WTC11 (cell line): ENCODE results near the gene MAPK7. TPM values are rescaled to one million over a fixed set of nuclear protein-coding genes. Genes with fewer than 3 reads are reported as not detected.

Experiments used
- ATAC-seq: fragments of 200-7000 bp; cut with Tn5 transposase; 2 replicates; pipeline ENCODE4 v1.10.0; 2021; ENCODE audit warnings: mild to moderate bottlenecking, moderate library complexity
- CTCF ChIA-PET: fragments of 300-600 bp; sonication (Branson Sonifier 250); formaldehyde crosslinking; loops from one replicate; lab custom pipeline; 2021; ENCODE audit warnings: antibody characterized with exemption; lab: Charles Lee
- POLR2A ChIA-PET: fragments of 350-600 bp; sonication (Branson Sonifier 250); formaldehyde crosslinking; loops from one replicate; lab custom pipeline; 2021; ENCODE audit warnings: antibody characterized with exemption; lab: Charles Lee
- DNase-seq: peaks from one replicate; pipeline ENCODE4 v3.0.0; 2021; ENCODE audit warnings: low spot score
- H3K27ac Mint-ChIP-seq: 2 replicates; pipeline ENCODE4 v1.8.0; 2021; ENCODE audit warnings: mixed read lengths
- H3K27me3 Mint-ChIP-seq: 2 replicates; pipeline ENCODE4 v1.8.0; 2021; ENCODE audit warnings: low read depth, mild to moderate bottlenecking, moderate library complexity, mixed read lengths
- H3K36me3 Mint-ChIP-seq: 2 replicates; pipeline ENCODE4 v1.8.0; 2021; ENCODE audit warnings: mixed read lengths
- H3K4me1 Mint-ChIP-seq: 2 replicates; pipeline ENCODE4 v1.8.0; 2022; ENCODE audit warnings: mixed read lengths
- H3K4me3 Mint-ChIP-seq: 2 replicates; pipeline ENCODE4 v1.8.0; 2021; ENCODE audit warnings: mild to moderate bottlenecking, moderate library complexity, mixed read lengths
- H3K9me3 Mint-ChIP-seq: 2 replicates; pipeline ENCODE4 v1.8.0; 2021; ENCODE audit warnings: mixed read lengths
- ATF1 ChIP-seq: sonication (generic); formaldehyde crosslinking; IDR thresholded peaks from 2 replicates; pipeline ENCODE4 v1.8.1; 2023; ENCODE audit warnings: mild to moderate bottlenecking, moderate library complexity, missing genetic modification reagents
- ATF2 ChIP-seq: sonication (generic); formaldehyde crosslinking; IDR thresholded peaks from 2 replicates; pipeline ENCODE4 v1.8.1; 2022; ENCODE audit warnings: low read depth, missing genetic modification reagents, borderline replicate concordance
- ATF3 ChIP-seq: sonication (generic); formaldehyde crosslinking; conservative IDR thresholded peaks from 2 replicates; pipeline ENCODE4 v1.8.1; 2022; ENCODE audit warnings: mild to moderate bottlenecking, missing genetic modification reagents
- CDX4 ChIP-seq: fragments of 250-450 bp; sonication (Bioruptor Pico); IDR thresholded peaks from 2 replicates; pipeline ENCODE4 v1.9.0; 2021; ENCODE audit warnings: moderate library complexity, mild to moderate bottlenecking, inconsistent platforms, borderline replicate concordance
- CREB1 ChIP-seq: sonication (generic); formaldehyde crosslinking; IDR thresholded peaks from 2 replicates; pipeline ENCODE4 v1.8.0; 2023; ENCODE audit warnings: mild to moderate bottlenecking, missing genetic modification reagents
- ETV6 ChIP-seq: sonication (generic); formaldehyde crosslinking; IDR thresholded peaks from 2 replicates; pipeline ENCODE4 v1.8.1; 2022; ENCODE audit warnings: mild to moderate bottlenecking, missing genetic modification reagents
- FOXJ3 ChIP-seq: sonication (generic); formaldehyde crosslinking; IDR thresholded peaks from 2 replicates; pipeline ENCODE4 v1.9.0; 2021; ENCODE audit warnings: missing genetic modification reagents, mild to moderate bottlenecking, borderline replicate concordance
- FOXK1 ChIP-seq: sonication (generic); formaldehyde crosslinking; IDR thresholded peaks from 2 replicates; pipeline ENCODE4 v1.8.0; 2022; ENCODE audit warnings: mild to moderate bottlenecking, moderate library complexity, missing genetic modification reagents
- KAT7 ChIP-seq: sonication (generic); formaldehyde crosslinking; IDR thresholded peaks from 2 replicates; pipeline ENCODE4 v1.8.1; 2023; ENCODE audit warnings: missing genetic modification reagents, mild to moderate bottlenecking, borderline replicate concordance
- MXD4 ChIP-seq: fragments of 250-450 bp; sonication (Bioruptor Pico); IDR thresholded peaks from 2 replicates; pipeline ENCODE4 v1.8.0; 2021; ENCODE audit warnings: mild to moderate bottlenecking, moderate library complexity, borderline replicate concordance
- NFATC4 ChIP-seq: fragments of 250-450 bp; sonication (Bioruptor Pico); IDR thresholded peaks from 2 replicates; pipeline ENCODE4 v1.9.0; 2021; ENCODE audit warnings: mild to moderate bottlenecking
- SMAD3 ChIP-seq: sonication (generic); formaldehyde crosslinking; IDR thresholded peaks from 2 replicates; pipeline ENCODE4 v1.8.0; 2022; ENCODE audit warnings: missing genetic modification reagents, mild to moderate bottlenecking, borderline replicate concordance
- SP1 ChIP-seq: sonication (generic); formaldehyde crosslinking; conservative IDR thresholded peaks from 2 replicates; pipeline ENCODE4 v1.8.1; 2022; ENCODE audit warnings: missing genetic modification reagents
- TP53 ChIP-seq: sonication (generic); formaldehyde crosslinking; IDR thresholded peaks from 2 replicates; pipeline ENCODE4 v1.8.1; 2023; ENCODE audit warnings: mild to moderate bottlenecking, missing genetic modification reagents
- ZBTB21 ChIP-seq: sonication (generic); formaldehyde crosslinking; IDR thresholded peaks from 2 replicates; pipeline ENCODE4 v1.8.1; 2023; ENCODE audit warnings: mild to moderate bottlenecking, missing genetic modification reagents, borderline replicate concordance
- ZMAT4 ChIP-seq: fragments of 250-450 bp; sonication (Bioruptor Pico); IDR thresholded peaks from 2 replicates; pipeline ENCODE4 v1.9.0; 2021; ENCODE audit warnings: mild to moderate bottlenecking
- ZNF219 ChIP-seq: sonication (generic); formaldehyde crosslinking; IDR thresholded peaks from 2 replicates; pipeline ENCODE4 v1.8.0; 2023; ENCODE audit warnings: missing genetic modification reagents, mild to moderate bottlenecking, borderline replicate concordance
- ZNF281 ChIP-seq: sonication (generic); formaldehyde crosslinking; IDR thresholded peaks from 2 replicates; pipeline ENCODE4 v1.8.0; 2023; ENCODE audit warnings: mild to moderate bottlenecking, missing genetic modification reagents
- ZNF425 ChIP-seq: fragments of 250-450 bp; sonication (Bioruptor Pico); conservative IDR thresholded peaks from 2 replicates; pipeline ENCODE4 v1.9.0; 2021; ENCODE audit warnings: mild to moderate bottlenecking
- ZNF532 ChIP-seq: fragments of 250-450 bp; sonication (Bioruptor Pico); IDR thresholded peaks from 2 replicates; pipeline ENCODE4 v1.9.0; 2021; ENCODE audit warnings: mild to moderate bottlenecking, borderline replicate concordance
- total RNA-seq: library from RNA; stranded (reverse); gene quantifications from 3 replicates; pipeline ENCODE4 v1.2.3, GENCODE V29; 2021

MAPK7 gene
- total RNA-seq, 1 experiment from 2014 or later: 38.5 TPM

- CTCF ChIA-PET: no interaction called here
- H3K27ac Mint-ChIP-seq: no peak overlapping the region
- TF ChIP-seq SP1 (no peak), ZNF219 (CRISPR knock-in tag) (no peak), CREB1 (CRISPR knock-in tag) (no peak), ZNF425 (CRISPR knock-in tag) (no peak), KAT7 (CRISPR knock-in tag) (no peak), CDX4 (CRISPR knock-in tag) (no peak), MXD4 (CRISPR knock-in tag) (no peak), TP53 (no peak), ATF1 (CRISPR knock-in tag) (no peak), ATF2 (CRISPR knock-in tag) (no peak), ATF3 (CRISPR knock-in tag) (no peak), ZMAT4 (CRISPR knock-in tag) (no peak), ZNF281 (CRISPR knock-in tag) (no peak), ZBTB21 (CRISPR knock-in tag) (no peak), NFATC4 (CRISPR knock-in tag) (no peak)
- TF ChIP-seq, all 79 proteins: peak for 0
- H3K9me3 Mint-ChIP-seq: 0 out of 2 replicates have a peak, but pooled peaks cover 5% of the 10 kb centered on the region
- ATAC-seq (no peak), DNase-seq (no peak)
- H3K27me3 Mint-ChIP-seq: no peaks in the 10 kb centered on the region
- H3K36me3 Mint-ChIP-seq: peaks cover 5% of the 10 kb centered on the region; the same call in 1 of the 2 replicates
- POLR2A ChIA-PET: no interaction called here
- no peak overlapping the region for H3K4me3 Mint-ChIP-seq
- H3K4me1 Mint-ChIP-seq: peaks cover 25% of the 10 kb centered on the region
Observed at GRCh38 chr17:19421926-19422325, 43.6 kb downstream of the MAPK7 start.

- Mint-ChIP-seq H3K36me3 (peaks cover 5% of the 10 kb centered on the region; the same call in 1 of the 2 replicates), H3K4me3 (no peak overlapping the region), H3K27me3 (no peaks in the 10 kb centered on the region), H3K27ac (no peak overlapping the region), H3K9me3 (0 out of 2 replicates have a peak, but pooled peaks cover 5% of the 10 kb centered on the region), H3K4me1 (peaks cover 31% of the 10 kb centered on the region)
- DNase-seq (no peak), ATAC-seq (no peak)
- ChIA-PET CTCF (interaction anchor here (0.6 to 2.7 kb wide), 5 partner anchors 9 to 341 kb away, joined by 3 to 17 read pairs (median 3); no protein-coding TSS in a partner anchor), POLR2A (no interaction called here)
- TF ChIP-seq FOXK1 (CRISPR knock-in tag) (no peak), SMAD3 (no peak), ETV6 (no peak), ZNF532 (CRISPR knock-in tag) (no peak), ATF3 (CRISPR knock-in tag) (no peak), FOXJ3 (CRISPR knock-in tag) (no peak)
Observed at GRCh38 chr17:19424934-19425868, 46.9 kb downstream of the MAPK7 start.
